Amniotic epithelial cell (primary cell): ENCODE data around the gene MCRIP2.

Source experiments
- DNase-seq: peaks from one replicate; pipeline ENCODE4 v3.0.0-alpha.2; 2010; ENCODE audit warnings: low read depth

MCRIP2 gene

DNA sequence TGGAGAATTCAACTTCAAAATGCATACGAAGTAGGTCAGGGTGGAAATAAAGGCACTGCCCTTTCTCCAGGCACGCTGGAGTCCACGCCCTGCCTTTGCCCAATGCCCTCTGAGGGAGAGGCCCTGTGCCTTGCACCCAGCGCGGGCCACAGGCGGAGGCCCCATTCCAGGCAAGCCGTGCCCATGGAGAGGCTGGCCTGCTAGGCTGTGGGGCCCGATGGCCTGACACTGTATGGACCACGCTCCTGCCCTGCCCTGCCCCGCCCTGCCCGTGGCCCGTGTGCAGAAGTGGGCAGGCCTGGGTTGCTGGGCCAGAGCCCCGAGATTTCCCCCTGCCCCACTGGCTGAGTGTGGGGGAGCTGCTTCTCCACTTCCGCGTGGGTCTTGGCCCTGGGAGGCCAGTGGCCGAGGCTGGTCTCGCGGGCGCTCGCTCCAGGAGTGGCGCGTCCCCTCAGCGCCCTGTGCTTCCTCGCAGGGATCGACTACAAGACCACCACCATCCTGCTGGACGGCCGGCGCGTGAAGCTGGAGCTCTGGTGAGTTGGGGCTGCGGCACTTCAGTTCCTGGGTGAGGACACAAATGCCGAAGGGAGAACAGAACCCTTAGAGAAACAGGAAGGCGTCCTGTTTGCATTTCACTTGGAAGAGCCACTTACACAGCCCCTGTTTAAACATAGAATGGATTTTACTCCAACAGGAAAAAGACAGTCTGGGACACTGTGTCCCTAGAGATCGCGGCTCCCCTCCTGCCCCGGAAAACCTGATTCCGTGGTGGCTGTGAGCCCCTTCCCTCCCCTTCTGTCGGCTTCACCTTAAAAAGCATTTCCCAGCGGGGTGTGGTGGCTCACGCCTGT is 24.7 kb upstream of the MCRIP2 start:
- DNase-seq: no peak

DNA sequence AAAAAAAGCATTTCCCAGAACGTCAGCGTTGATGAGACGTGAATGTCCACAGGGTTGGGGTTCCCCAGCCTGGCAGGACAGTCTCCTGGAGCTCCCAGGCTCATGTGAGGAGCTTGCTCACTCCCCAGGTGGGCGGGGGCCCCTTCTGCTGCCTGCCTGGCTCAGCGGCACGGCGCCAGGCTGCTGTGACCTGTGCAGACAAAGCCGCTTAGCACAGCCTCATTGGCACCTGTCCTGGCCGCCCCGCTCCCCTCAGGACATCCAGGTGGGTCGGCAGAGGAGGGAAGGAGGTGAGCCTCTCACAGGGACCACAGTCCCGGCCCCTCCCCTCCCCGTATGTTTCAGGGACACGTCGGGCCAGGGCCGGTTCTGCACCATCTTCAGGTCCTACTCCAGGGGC is 23.8 kb upstream of the MCRIP2 start:
- DNase-seq: no peak

DNA sequence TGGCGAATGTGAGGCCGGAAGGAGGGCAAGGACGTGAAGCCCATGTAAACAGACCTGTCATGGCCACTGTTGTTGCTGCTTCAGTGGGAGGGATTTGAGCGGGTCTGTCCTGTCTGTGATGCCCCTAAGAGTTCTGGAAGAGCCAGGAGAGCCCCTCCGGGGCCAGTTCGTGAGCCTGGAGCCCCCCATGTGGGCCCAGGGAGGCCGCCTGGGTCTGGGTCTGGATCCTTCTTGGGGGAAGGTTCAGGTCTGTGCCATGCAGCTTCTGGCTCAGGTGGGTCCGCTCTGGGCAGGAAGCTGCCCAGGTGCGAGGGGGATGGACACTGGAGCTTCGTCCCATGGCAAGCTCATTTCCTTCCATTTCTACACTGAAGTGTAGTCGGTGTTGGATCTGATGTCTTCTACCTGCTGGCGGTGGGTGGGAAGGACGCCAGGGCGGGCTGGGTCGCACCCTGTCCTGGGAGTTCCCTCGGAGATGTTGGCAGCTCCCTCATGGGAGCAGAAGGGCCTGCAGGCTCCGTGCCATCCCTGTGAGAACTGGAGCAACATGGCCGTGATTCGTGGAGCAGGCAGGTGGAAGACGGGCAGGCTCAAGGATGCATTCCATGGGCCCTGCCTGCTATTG is 22.0 kb upstream of the MCRIP2 start:
- no peak for DNase-seq

DNA sequence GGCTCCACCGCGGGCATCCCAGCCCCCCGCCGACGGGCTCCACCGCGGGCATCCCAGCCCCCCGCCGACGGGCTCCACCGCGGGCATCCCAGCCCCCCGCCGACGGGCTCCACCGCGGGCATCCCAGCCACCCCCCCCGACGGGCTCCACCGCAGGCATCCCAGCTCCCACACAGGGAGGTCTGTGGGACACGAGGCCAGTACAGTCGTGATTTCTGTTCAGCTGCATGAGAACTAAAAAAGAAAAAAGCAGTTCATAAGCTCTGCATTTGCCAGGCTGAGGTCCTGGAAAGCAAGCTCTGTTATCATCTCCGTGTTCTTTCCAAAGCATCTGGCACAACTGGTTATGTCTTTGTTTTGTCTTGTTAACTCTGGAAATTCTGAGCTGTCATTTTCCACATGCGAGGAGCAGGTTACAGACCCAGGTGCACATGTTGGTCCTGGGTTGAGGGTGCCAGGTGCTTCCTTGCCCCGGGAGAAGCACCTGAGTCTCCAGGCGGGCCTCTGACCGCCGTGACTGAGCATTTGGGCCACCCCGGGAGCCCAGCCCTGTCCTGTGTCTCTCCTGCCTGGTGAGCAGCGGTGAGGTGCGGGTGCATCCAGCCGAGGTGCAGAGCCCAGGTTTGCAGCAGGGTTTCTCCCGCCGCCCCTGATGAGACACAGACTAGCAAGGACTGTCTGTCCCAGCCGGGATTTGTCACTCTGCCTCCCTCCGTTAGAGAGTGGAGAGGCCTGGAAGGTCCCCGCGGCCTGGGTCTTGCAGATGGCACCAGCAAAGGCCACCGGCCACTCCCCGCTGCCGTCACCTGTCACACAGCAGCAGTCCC is 20.7 kb upstream of the MCRIP2 start:
- DNase-seq: no peak

DNA sequence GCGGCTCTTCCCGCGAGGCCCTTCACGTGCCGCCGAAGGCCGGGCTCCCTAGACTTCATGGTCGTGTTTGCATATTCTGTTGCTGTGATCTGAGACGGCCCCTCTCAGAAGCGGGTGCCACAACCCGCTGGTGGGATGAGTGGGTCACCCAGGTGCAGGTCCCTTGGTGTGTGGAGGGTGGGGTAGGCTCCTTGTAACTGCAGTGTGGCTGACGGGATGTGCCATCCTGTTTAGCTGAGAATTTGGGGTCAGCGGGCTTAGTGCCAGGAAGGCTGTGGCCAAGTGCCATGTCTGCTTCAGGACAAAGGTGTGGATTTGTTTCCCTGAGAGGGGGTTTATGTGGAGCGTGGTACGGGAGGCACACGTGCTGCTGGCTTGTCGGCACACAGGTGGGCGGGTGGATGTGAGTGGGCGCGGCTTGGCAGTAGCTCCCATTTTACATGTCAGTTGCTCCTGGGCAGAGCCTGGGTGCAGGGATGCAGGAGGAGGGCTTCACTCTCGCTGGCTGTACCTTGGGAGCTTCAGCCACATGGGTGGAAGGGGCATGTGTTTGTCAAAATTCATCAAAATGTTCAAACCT is 20.0 kb upstream of the MCRIP2 start:
- no peak for DNase-seq

DNA sequence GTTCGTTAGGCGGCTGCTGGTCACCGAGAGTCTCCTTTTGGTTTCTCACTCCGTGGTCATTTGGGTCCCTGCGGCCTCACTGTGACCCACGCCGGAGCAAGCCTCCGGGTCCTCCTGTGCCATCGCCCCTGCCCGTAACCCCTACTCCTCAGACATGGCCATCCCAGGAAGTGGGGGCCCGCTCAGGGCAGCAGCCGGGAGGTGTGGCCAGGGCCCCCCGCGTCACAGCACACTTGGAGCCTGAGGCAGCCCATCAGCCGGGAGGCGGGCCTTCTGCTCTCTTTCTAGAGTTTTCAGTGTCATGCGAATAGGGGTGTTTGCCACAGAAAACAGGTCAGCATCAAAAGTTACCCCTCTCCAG is 18.7 kb upstream of the MCRIP2 start:
- DNase-seq: no peak

DNA sequence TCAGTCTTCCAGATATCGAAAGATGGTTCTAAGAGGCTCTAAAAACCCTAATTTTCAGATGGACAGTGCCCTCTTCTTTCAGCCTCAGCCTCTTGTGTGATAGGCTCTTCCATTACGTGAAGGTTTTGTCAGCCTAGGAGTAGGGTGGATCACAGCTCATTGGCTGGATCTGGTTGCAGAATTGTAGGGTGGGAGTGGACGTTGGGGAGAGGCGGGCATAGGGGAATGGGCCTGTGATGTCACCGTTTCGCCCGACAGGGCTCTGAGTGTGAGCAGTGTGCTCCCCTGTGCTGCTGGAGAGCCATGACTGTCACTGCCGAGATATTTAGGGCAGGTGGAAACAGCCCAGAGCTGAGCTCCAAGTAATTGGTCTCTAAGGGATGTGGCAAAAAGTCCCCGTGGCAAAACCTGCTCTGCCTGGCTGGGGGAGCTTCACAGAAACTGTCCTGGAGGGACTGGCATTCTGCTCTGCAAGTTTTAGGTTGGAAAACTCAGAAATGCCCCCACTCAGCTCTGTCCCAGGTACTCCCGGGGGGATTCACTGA is 17.0 kb upstream of the MCRIP2 start:
- no peak for DNase-seq

DNA sequence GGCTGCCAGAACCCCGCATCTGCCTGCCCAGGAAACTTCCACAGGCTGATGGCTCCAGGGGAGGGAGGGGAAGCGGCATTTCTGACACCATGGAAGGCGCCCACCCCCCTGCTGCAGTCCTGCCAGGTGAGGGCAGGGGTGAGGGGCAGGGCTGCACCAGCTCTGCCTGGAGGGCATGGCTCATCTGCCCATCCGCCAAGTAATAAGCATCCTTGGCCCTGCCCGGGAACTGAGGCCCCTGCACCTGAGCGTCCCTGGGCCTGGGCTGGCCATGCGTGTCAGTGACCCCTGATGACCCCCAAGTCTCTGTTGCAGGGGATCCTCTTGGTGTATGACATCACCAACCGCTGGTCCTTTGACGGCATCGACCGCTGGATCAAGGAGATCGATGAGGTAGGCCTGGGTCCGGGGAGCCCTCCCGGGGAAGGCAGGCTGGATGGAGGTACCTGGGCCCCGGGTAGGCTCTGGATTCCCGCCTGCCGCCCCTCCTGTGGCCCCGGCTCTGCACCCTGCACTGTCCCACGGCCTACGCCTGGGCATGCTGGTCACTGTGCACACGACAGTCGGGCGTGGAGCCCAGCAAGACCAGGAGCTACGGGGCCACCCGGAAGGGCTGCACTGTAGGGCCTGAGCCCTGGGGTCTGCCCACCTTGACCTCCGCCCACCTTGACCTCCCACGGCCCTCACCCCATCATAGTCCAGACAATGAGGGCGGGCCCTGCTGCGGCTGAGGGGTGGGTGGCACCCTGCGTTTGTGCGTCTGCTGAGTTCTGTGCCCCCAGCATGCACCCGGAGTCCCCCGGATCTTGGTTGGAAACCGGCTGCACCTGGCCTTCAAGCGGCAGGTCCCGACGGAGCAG is 16.3 kb upstream of the MCRIP2 start:
- DNase-seq: no peak

DNA sequence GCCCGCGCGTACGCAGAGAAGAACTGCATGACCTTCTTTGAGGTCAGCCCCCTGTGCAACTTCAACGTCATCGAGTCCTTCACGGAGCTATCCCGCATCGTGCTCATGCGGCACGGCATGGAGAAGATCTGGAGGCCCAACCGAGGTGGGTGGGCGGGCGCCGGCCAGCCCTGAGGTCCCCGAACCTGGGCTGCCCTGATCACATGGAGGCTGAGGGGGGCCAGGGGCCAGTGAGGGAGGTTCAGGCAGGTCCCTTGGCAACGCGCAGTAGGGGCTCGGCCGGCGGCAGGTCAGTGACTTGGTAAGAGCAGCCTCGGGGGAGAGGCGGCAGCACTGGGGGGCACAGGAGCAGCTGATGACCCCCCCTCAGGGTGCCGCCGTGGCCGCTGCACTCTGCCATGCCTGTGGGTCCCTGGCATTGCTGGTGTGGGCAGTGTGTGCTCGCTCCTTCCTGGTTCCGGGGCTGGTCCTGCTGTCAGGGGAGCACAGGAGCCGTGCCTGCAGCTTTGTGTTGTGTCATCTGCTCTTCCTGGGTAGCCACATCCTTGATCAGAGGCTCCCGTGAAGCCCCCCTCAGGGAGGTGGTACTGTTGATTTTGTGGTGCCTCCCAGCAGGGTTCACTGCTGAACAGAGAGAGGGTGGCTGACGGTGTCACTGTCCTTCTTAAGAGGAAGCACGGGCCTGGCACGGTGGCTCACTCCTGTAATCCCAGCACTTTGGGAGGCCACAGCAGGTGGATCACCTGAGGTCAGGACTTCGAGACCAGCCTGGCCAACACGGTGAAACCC is 15.5 kb upstream of the MCRIP2 start:
- no peak for DNase-seq

DNA sequence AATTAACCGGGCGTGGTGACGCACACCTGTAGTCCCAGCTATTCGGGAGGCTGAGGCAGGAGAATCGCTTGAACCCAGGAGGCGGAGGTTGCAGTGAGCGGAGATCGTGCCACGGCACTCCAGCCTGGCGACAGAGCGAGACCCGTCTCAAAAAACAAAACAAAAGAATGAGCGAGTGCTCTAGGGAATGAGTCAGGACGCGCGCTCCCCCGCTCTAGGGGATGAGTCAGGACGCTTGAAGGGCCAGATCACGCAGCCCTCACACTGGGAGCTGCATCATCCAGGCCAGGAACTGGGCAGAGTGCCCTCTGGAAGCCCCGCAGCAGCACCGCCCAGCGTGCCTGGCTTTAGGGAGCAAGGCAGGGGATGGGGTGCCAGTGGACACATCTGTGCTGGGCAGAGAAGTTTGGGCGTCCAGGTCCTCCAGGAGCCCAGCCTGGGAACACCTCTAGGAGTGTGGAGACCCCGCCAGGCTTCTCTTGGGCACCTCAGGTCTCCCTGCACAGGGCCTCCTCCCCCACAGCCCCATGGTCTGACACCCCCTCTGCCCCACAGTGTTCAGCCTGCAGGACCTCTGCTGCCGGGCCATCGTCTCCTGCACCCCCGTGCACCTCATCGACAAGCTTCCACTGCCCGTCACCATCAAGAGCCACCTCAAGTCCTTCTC is 14.7 kb upstream of the MCRIP2 start:
- DNase-seq: peak; percentile 95

DNA sequence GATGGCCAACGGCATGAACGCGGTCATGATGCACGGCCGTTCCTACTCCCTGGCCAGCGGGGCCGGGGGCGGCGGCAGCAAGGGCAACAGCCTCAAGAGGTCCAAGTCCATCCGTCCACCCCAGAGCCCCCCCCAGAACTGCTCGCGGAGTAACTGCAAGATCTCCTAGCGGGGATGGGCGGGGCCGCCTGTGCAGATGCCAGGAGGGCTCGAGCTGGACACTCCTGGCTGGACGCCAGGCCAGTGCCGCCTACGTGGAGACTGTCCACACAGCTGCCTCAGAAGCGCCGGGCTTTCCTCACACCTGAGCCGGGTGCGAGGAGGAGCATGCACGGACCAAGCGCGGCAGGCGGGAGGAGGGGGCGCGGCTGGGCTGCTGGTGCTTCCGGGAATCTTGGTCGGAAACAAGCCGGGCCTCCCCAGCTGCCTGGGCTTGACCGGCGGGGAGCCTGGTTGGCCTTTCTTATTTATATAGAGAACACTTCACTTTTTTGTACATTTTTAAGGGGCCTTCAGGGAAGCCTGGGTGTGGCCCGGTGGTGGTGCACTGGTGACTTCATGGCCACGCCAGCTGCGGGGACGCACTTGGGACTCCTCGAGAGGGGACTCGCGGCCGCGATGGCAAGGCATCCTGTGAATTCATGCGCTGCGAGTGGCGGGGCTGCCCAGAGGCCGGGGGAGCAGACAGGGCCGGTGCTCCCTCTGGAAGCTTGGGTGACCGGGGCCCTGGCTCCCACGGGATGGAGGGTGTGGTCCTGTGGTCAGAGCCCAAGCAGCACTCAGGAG is 14.0 kb upstream of the MCRIP2 start:
- peak; percentile 25 for DNase-seq

DNA sequence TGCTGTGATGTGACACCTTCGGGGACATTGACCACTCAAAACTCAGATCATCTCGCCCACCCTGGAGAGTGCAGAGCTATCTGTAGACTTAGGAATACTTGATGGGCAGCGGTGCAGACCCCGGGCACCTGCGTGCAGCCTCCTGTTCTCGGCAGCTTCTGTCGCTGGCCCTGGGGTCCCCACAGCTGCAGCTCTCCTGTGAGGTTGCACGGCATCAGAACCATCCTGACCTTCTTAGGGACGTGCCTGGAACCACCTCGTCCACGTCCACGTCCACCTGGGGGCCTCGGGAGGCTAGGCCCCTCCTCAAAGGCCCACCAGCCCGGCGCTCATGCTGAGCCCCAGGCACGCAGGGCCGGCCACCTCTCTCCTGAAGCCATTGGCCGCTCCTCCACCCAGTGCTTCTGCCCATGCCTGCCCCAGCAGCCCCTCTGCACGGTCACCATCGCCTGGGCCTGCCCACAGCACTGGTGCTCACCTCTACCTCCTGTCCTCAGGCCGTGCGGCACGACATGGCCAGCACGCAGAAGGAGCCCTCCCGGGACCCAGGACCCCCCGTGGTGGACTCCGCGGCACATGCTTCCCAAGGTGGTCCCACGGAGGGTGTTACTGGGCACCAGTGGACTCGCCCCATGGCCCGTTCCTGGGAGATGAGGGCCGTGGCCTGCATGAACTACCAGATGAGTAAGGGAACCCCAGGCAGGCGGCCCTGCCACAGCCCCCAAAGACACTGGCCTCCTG is 13.1 kb upstream of the MCRIP2 start:
- DNase-seq: no peak

DNA sequence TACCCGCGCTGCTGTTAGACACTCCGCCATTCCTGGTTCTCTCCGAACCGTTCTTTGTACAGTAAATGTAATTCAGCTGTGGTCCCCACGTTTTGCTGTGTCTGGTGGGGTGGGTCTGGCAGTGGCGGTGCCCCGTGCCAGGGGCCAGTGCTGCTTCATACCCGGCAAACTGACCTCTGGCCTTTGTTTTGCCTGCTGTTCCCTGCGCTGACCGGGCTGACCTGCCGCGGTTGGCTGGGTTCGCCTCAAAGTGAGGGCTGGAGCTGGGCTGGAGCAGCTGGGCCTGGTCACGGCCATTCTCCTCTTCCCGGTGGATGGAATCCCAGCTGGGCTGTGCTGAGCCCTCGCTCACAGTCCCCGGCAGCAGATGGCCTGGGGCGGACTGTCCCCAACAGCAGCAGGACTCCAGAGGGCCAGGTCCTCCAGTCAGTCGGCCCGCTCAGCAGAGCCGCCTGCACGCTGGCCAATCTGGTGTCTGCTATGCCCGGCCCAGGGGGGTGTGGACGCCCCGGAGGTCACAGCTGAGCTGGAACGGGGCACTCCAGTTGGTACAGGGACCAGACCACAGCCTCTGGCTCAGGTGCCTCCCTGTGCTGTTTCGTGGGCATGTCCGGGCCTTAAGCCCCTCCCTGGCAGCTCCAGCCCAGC is 12.3 kb upstream of the MCRIP2 start:
- no peak for DNase-seq

DNA sequence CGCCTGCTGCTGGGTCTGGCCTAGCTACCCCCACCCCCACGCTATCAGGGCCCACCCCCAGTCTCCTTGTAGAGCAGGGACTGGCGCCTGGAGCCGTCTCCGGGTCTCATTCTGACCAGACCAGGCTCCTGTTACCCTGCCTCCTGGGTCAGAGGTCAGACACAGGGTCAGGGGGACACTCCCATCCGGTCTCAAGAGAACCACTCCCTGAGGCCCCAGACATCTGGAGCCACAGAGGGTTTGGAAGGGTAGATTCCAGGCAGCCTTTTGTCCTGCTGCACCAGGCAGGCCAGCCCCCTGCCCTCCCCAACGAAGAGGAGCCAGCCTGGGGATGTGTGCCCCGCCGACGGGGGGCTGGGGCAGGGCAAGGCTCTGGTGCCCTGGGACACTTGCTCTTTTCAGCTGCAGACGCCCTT is 11.8 kb upstream of the MCRIP2 start:
- DNase-seq: no peak

DNA sequence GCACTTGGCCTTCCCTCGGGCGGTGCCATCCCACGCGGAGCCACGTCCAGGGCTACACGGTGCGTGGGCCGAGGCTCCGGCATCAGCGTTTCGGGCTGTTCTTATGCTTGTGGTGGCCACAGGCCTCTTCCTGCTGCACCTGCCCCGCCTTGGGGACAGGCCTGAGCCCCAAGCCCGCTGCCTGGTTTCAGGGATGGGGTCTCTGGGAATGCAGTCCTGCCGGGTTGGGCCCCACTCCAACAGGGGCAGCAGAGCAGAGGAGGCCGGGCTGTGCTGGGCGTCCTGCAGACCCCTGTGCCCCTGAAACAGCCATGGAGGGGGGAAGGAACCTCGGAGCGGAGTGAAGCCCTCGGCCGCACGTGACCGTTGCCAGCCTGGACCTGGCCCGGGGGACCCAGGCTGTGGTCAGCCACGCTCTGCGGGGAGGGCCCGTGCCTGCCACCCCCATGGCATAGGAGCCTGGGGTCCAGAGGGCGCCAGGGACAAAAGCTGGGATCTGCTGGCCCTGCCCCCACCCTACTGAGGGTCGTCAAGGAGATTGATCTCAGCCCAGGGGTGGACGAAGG is 11.3 kb upstream of the MCRIP2 start:
- DNase-seq: no peak

DNA sequence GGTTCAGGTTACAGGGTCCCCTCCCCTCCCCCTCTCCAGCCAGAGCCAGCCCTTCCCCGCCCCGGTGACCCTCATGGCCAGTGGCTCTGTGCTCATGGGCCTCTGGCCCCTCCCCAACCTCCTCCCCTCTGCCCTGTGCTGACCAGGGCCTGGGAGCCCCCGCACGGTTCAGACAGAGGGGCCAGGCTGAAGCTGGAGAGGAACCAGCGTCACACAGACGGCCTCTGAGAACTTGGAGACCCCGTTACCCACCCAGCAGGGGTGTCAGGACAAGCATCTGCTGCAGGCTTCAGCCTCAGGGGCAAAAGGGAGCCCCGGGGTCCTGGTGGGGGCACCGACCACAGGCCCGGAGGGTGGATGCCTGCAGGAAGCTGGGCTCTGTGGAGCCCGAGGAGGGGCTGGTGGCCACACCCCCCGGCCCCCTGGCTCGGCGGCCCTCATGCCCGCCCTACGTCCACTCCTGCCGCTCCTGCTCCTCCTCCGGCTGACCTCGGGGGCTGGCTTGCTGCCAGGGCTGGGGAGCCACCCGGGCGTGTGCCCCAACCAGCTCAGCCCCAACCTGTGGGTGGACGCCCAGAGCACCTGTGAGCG is 10.7 kb upstream of the MCRIP2 start, which contains the start of gene WFIKKN1:
Gene WFIKKN1 (plus strand): TSS at position 171 of the 591 bp plus-strand sequence. CDS start 269 bp downstream, at position 440.
- DNase-seq: no peak

DNA sequence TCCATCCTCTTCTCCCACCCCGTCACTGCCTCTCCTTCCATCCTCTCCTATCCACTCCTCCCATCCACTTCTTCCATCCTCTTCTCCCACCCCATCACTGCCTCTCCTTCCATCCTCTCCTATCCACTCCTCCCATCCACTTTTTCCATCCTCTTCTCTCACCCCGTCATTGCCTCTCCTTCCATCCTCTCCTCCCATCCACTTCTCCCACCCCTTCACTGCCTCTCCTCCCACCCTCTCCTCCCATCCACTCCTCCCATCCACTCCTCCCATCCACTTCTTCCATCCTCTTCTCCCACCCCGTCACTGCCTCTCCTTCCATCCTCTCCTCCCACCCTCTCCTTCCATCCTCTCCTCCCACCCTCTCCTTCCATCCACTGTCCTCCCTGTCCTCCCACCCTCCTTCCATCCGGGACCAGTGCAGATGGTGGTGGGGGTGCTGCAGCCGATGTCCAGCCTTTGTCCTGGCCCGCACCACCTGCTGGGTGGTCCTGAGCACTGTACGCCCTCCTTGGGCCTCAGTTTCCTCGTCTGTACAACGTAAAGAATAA is 9.7 kb upstream of the MCRIP2 start:
- no peak for DNase-seq
